GM23248 (cell line): ENCODE data around the gene LRMDA.

Experiments used
- EZH2 ChIP-seq: fragments of 200-600 bp; sonication (generic); IDR thresholded peaks from 2 replicates; pipeline ENCODE4 v1.6.1; 2018; ENCODE audit warnings: antibody characterized with exemption, mild to moderate bottlenecking; ENCODE audit not compliant: insufficient read depth, poor library complexity, severe bottlenecking
- EZH2phosphoT487 ChIP-seq: fragments of 200-600 bp; sonication (generic); IDR thresholded peaks from 2 replicates; pipeline ENCODE4 v1.6.1; 2018; ENCODE audit warnings: antibody characterized with exemption, moderate library complexity, mild to moderate bottlenecking, low read depth; ENCODE audit not compliant: insufficient read depth

DNA sequence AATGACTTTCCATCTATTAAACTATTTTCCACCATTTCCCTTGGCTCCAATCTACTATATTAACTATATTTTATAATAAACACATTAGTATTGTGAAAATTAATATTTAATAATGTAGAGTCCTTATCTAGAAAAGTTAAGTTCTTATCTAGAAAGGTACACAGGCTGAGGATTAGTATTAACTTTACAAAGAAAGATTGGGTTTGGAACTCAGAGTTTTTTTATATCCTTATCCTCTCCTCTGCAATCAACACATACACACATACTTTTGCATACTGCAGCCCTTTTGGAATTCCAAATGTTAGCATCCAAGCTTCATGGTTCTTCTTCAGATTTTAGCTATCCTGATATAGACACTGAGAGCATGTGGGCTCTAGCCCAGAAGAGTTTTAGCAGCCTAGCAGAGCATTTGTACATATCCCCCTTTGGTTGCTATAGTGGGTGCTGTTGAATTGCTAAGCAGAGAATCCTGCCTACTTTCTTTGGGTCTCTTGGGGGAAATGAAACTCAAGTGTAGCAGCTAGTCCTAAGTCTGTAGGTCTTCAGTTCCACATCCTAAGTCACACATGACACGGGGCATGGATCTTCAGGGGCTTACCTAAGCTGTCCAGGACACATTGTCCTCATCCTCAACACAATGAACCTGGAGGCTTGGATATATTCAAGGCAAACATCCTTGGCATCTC lies 874.6 kb downstream of the LRMDA start:
- no peak for TF ChIP-seq EZH2
- TF ChIP-seq EZH2phosphoT487, result no peak
